ENCODE results near the gene SDHAF2.

The SDHAF2 gene

DNA sequence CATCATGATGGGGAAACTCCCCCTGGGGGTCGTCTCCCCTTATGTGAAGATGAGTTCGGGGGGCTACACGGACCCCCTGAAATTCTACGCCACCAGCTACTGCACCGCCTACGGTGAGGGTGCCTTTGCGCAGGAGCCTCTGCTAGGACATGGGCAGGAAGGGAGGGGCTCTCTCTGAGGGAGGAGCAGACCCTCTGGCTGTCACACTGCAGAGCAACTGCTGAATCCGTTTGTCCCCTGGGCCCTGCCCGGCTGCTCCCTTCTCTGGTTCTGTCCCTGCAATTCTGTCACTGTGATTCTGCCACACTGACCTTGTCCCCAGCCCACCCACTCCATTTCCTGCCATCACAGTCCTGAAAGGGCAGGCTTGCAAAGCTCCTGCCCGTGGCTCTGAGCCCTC lies 51.9 kb downstream of the SDHAF2 start:
- TF ChIP-seq ZFP30 (CRISPR knock-in tag; IDR thresholded peaks at IDR 0.05) (no peak), TOX (CRISPR knock-in tag; IDR thresholded peaks at IDR 0.05; ENCODE audit: borderline replicate concordance) (no peak)
- TF ChIP-seq, protein P1, sequence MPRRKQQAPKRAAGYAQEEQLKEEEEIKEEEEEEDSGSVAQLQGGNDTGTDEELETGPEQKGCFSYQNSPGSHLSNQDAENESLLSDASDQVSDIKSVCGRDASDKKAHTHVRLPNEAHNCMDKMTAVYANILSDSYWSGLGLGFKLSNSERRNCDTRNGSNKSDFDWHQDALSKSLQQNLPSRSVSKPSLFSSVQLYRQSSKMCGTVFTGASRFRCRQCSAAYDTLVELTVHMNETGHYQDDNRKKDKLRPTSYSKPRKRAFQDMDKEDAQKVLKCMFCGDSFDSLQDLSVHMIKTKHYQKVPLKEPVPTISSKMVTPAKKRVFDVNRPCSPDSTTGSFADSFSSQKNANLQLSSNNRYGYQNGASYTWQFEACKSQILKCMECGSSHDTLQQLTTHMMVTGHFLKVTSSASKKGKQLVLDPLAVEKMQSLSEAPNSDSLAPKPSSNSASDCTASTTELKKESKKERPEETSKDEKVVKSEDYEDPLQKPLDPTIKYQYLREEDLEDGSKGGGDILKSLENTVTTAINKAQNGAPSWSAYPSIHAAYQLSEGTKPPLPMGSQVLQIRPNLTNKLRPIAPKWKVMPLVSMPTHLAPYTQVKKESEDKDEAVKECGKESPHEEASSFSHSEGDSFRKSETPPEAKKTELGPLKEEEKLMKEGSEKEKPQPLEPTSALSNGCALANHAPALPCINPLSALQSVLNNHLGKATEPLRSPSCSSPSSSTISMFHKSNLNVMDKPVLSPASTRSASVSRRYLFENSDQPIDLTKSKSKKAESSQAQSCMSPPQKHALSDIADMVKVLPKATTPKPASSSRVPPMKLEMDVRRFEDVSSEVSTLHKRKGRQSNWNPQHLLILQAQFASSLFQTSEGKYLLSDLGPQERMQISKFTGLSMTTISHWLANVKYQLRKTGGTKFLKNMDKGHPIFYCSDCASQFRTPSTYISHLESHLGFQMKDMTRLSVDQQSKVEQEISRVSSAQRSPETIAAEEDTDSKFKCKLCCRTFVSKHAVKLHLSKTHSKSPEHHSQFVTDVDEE (CRISPR knock-in tag; IDR thresholded peaks at IDR 0.05): no peak
- no peak for ATAC-seq

DNA sequence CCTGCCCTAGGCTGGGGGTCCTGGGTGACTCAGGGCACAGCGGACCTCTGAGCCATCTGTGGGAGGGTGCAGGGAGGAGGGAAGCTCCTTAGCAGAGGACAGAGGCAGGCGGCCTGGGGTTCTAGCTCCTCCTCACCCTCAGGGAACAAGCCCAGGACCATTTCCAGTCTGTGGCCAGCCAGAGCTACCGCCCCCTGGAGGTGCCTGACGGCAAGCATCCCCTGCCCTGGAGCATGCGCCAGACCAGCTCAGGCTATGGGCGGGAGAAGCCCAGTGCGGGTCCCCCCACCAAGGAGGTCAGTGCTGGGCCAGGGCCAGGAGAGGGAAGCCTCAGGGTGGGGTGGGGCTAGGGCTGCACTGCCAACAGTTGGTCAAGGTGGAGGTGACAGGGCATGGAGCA lies 52.6 kb downstream of the SDHAF2 start:
- TF ChIP-seq TCF4 (CRISPR knock-in tag; IDR thresholded peaks at IDR 0.05; ENCODE audit: borderline replicate concordance) (no peak), TOX (CRISPR knock-in tag; IDR thresholded peaks at IDR 0.05; ENCODE audit: borderline replicate concordance) (no peak), ZC3H10 (CRISPR knock-in tag; IDR thresholded peaks at IDR 0.05) (no peak), ISL1 (CRISPR knock-in tag; IDR thresholded peaks at IDR 0.05) (no peak)
- TF ChIP-seq, protein P1 (CRISPR knock-in tag; IDR thresholded peaks at IDR 0.05): no peak
- ATAC-seq: peak; percentile 54

DNA sequence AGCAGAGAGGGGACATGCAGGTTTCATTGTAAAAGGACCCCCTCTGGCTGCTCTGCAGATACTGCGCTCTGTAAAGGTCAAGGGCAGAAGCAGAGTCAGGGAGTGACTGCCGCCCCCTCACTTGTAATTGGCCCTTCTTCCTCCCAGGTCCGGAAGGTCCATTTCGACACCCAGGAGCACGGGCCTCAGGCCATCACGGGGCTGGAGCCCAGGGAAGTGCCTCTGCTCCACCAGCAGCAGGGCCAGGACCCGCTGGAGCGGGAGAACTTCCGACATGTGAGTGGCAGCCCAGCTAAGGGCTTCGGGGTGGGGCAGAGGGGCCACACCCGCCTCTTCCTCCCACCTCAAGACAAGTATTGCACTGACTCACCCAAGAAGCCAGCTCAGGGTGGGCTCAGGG lies 54.6 kb downstream of the SDHAF2 start:
- TF ChIP-seq OSR1 (CRISPR knock-in tag; IDR thresholded peaks at IDR 0.05) (no peak), TCF4 (CRISPR knock-in tag; IDR thresholded peaks at IDR 0.05; ENCODE audit: borderline replicate concordance) (no peak), ARNTL (CRISPR knock-in tag; IDR thresholded peaks at IDR 0.05; ENCODE audit: borderline replicate concordance, low read depth) (no peak), ZC3H10 (CRISPR knock-in tag; IDR thresholded peaks at IDR 0.05) (no peak), ISL1 (CRISPR knock-in tag; IDR thresholded peaks at IDR 0.05) (no peak), ZNF8 (CRISPR knock-in tag; IDR thresholded peaks at IDR 0.05) (no peak), ESRRG (CRISPR knock-in tag; IDR thresholded peaks at IDR 0.05) (no peak), ZNF565 (CRISPR knock-in tag; conservative IDR thresholded peaks at IDR 0.05; ENCODE audit: low read depth) (no peak), TOX (CRISPR knock-in tag; IDR thresholded peaks at IDR 0.05; ENCODE audit: borderline replicate concordance) (no peak), PPARA (CRISPR knock-in tag; IDR thresholded peaks at IDR 0.05; ENCODE audit: borderline replicate concordance) (no peak), ZNF70 (CRISPR knock-in tag; IDR thresholded peaks at IDR 0.05) (no peak)
- TF ChIP-seq, protein P2, sequence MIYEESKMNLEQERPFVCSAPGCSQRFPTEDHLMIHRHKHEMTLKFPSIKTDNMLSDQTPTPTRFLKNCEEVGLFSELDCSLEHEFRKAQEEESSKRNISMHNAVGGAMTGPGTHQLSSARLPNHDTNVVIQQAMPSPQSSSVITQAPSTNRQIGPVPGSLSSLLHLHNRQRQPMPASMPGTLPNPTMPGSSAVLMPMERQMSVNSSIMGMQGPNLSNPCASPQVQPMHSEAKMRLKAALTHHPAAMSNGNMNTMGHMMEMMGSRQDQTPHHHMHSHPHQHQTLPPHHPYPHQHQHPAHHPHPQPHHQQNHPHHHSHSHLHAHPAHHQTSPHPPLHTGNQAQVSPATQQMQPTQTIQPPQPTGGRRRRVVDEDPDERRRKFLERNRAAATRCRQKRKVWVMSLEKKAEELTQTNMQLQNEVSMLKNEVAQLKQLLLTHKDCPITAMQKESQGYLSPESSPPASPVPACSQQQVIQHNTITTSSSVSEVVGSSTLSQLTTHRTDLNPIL (CRISPR knock-in tag; IDR thresholded peaks at IDR 0.05; ENCODE audit: low read depth): no peak
- TF ChIP-seq, protein P1 (CRISPR knock-in tag; IDR thresholded peaks at IDR 0.05): no peak
- TF ChIP-seq, protein P3, sequence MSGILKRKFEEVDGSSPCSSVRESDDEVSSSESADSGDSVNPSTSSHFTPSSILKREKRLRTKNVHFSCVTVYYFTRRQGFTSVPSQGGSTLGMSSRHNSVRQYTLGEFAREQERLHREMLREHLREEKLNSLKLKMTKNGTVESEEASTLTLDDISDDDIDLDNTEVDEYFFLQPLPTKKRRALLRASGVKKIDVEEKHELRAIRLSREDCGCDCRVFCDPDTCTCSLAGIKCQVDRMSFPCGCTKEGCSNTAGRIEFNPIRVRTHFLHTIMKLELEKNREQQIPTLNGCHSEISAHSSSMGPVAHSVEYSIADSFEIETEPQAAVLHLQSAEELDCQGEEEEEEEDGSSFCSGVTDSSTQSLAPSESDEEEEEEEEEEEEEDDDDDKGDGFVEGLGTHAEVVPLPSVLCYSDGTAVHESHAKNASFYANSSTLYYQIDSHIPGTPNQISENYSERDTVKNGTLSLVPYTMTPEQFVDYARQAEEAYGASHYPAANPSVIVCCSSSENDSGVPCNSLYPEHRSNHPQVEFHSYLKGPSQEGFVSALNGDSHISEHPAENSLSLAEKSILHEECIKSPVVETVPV (CRISPR knock-in tag; IDR thresholded peaks at IDR 0.05): no peak
- ATAC-seq: no peak

DNA sequence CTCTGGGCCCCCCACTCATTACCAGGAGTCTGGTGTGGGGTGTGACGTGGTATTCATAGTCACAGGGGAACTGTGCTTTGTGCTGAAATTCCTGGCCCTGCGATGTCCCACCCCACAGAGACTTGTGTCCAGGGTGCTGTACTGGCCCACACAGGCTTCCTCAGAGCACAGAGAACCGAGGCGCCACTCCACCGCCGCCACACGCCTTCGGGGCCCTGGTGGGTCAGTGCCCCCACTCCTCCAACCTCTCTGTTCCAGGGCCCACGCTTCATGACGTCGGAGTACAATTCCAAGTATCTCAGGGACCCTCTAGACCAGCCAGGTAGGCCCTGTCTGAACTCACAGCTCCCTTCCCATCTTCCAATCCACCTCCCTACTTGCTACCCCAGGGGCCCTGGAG lies 55.2 kb downstream of the SDHAF2 start:
- no peak for ATAC-seq
- no peak for TF ChIP-seq OSR1 (CRISPR knock-in tag; IDR thresholded peaks at IDR 0.05)
- TF ChIP-seq ZFP3 (CRISPR knock-in tag; IDR thresholded peaks at IDR 0.05): no peak

Data from SK-N-SH treated with all-trans-retinoic acid at 6 μM for 48 hours (cell line).